HUES6 (cell line): ENCODE data around the gene TMOD3.

Experiments used
- H3K27ac ChIP-seq: 2 replicates; pipeline ENCODE4 v1.7.0; 2013; ENCODE audit warnings: low read depth, mild to moderate bottlenecking, low read length, inconsistent platforms
- H3K27me3 ChIP-seq: 2 replicates; pipeline ENCODE4 v1.6.1; 2013; ENCODE audit warnings: low read length; ENCODE audit not compliant: control insufficient read depth, insufficient read depth
- H3K36me3 ChIP-seq: 2 replicates; pipeline ENCODE4 v1.6.1; 2013; ENCODE audit warnings: low read length; ENCODE audit not compliant: control insufficient read depth, insufficient read depth
- H3K4me1 ChIP-seq: 2 replicates; pipeline ENCODE4 v1.6.1; 2013; ENCODE audit warnings: low read length; ENCODE audit not compliant: control insufficient read depth, insufficient read depth
- H3K4me3 ChIP-seq: 2 replicates; pipeline ENCODE4 v1.5.1; 2013; ENCODE audit warnings: low read depth, low read length
- H3K9ac ChIP-seq: one replicate; pipeline ENCODE4 v1.6.1; 2013; ENCODE audit warnings: mild to moderate bottlenecking, low read length
- H3K9me3 ChIP-seq: 2 replicates; pipeline ENCODE4 v1.6.1; 2013; ENCODE audit warnings: low read depth, low read length; ENCODE audit not compliant: control insufficient read depth, insufficient read depth

TMOD3 gene

DNA sequence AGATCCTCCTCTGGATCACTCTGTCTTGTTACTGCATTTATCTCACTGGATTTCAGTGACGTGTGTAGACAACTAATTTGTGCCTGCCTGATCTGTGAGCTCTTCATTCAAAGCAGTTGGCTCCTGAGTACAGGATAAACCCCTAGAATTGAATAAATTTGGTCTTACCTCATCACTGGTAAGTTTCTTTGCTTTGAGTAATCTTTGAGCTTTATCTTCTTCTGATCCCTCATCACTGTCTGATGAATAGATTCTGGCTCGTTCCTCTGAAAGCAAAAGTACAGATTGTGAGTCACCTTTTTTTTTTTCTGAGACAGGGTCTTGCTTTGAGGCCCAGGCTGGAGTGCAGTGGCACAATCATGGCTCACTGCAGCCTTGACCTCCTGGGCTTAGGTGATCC, 117.7 kb downstream of the TMOD3 start:
- Histone ChIP-seq H3K27ac (no peak overlapping the region), H3K9ac (no peak overlapping the region), H3K4me1 (no peaks in the 10 kb centered on the region), H3K27me3 (no peaks in the 10 kb centered on the region), H3K9me3 (no peaks in the 10 kb centered on the region), H3K36me3 (peaks cover 76% of the 10 kb centered on the region), H3K4me3 (no peak overlapping the region)

DNA sequence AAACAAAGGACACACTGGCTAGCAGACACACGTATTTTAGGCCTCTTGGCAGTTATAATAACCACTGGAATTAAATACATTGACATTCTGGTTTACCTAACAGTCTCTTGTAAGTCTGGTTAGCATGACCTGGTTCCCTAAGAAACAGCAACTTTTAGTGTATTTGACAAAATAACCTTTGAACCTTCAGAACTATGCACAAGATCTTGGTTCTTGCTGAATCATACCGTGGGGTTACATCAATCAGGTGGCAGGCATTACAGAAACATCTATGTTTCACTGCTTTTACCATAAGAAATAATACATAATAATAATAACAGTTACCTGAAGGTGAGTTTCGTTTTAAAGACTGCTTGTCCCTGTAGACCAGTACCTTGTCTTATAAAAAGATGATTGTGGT, 123.4 kb downstream of the TMOD3 start:
- no peaks in the 10 kb centered on the region for H3K27me3 ChIP-seq
- no peaks in the 10 kb centered on the region for H3K4me1 ChIP-seq
- peaks cover 86% of the 10 kb centered on the region for H3K36me3 ChIP-seq
- H3K27ac ChIP-seq, result no peak overlapping the region
- no peak overlapping the region for H3K9ac ChIP-seq
- H3K9me3 ChIP-seq, result no peaks in the 10 kb centered on the region
- no peak overlapping the region for H3K4me3 ChIP-seq

DNA sequence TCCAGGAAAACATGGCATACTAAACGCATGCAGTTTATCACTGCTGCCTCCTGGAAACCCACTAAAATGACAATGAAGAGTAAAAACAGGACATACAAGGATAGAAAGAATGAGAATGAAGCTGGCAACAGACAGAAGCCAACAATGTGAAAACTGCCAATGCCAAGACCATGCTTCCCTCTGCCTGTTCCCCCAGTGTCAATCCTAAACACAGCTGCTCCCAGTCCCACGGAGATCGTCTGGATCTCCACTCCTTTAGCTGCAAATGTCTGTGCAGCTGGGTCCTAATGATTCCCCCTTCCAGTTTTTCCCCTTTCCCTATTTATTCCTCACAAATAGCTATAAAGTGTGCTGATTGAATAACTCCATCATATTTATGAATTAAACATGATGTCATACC, 126.1 kb downstream of the TMOD3 start:
- H3K9ac ChIP-seq, result no peak overlapping the region
- H3K4me3 ChIP-seq, result no peak overlapping the region
- H3K4me1 ChIP-seq, result no peaks in the 10 kb centered on the region
- peaks cover 83% of the 10 kb centered on the region for H3K36me3 ChIP-seq
- H3K27ac ChIP-seq, result no peak overlapping the region
- H3K9me3 ChIP-seq, result no peaks in the 10 kb centered on the region
- H3K27me3 ChIP-seq, result no peaks in the 10 kb centered on the region
